GM18861 (cell line): ENCODE results near the gene P2RY11.

ENCODE experiments used
- ATAC-seq: cut with Tn5 transposase; IDR thresholded peaks from one replicate; pipeline ENCODE4 v1.9.1; 2021; ENCODE audit not compliant: unreplicated experiment

The P2RY11 gene

GRCh38 chr19:10138879-10139795 lies 27.6 kb downstream of the P2RY11 start:
- no peak for ATAC-seq

GRCh38 chr19:10139952-10140351 lies 28.5 kb downstream of the P2RY11 start:
- ATAC-seq = no peak

- no peak for ATAC-seq
These were observed 30.0 kb downstream of the P2RY11 start for GRCh38 chr19:10141479-10141878.

GRCh38 chr19:10141973-10142372 lies 30.5 kb downstream of the P2RY11 start:
- no peak for ATAC-seq

GRCh38 chr19:10142701-10143375 lies 31.3 kb downstream of the P2RY11 start:
- no peak for ATAC-seq

GRCh38 chr19:10143681-10144080 lies 32.2 kb downstream of the P2RY11 start:
- no peak for ATAC-seq

GRCh38 chr19:10144361-10144760 lies 32.9 kb downstream of the P2RY11 start:
- no peak for ATAC-seq

- ATAC-seq = no peak
These were observed 33.5 kb downstream of the P2RY11 start for GRCh38 chr19:10145031-10145430.

- ATAC-seq = no peak
These were observed 34.6 kb downstream of the P2RY11 start for GRCh38 chr19:10146142-10146541.

GRCh38 chr19:10149427-10149826 lies 37.9 kb downstream of the P2RY11 start:
- no peak for ATAC-seq

- no peak for ATAC-seq
These were observed 40.0 kb downstream of the P2RY11 start for GRCh38 chr19:10151521-10151920.

- ATAC-seq = no peak
These were observed 40.6 kb downstream of the P2RY11 start for GRCh38 chr19:10152100-10152499.

GRCh38 chr19:10155839-10156238 lies 44.3 kb downstream of the P2RY11 start:
- no peak for ATAC-seq

- ATAC-seq = no peak
These were observed 46.6 kb downstream of the P2RY11 start for GRCh38 chr19:10158071-10158470.

- no peak for ATAC-seq
These were observed 47.0 kb downstream of the P2RY11 start for GRCh38 chr19:10158485-10158884.

GRCh38 chr19:10159610-10160009 lies 48.1 kb downstream of the P2RY11 start:
- ATAC-seq = no peak

GRCh38 chr19:10163536-10163935 lies 52.0 kb downstream of the P2RY11 start:
- ATAC-seq = no peak
